WI38 (cell line): ENCODE measurements around the gene METTL5.
A peak's percentile ranks its signal among the peaks of the same experiment; 100 is the strongest.

ENCODE experiments used
- H3K4me3 ChIP-seq: 2 replicates; pipeline ENCODE4 v1.5.1; 2011; ENCODE audit warnings: low read depth, mild to moderate bottlenecking, control low read depth, low read length
- CTCF ChIP-seq: IDR thresholded peaks from 2 replicates; pipeline ENCODE4 v1.5.1; 2012; ENCODE audit warnings: low read depth, mild to moderate bottlenecking, control low read depth, low read length

METTL5 gene

GRCh38 chr2:169808221-169808620 is 16.5 kb downstream of the METTL5 start:
- H3K4me3 ChIP-seq = no peak overlapping the region
- no peak for TF ChIP-seq CTCF

GRCh38 chr2:169806586-169806985 is 18.1 kb downstream of the METTL5 start:
- TF ChIP-seq CTCF = no peak
- no peak overlapping the region for H3K4me3 ChIP-seq

- TF ChIP-seq CTCF = no peak
- no peak overlapping the region for H3K4me3 ChIP-seq
Measured at GRCh38 chr2:169803480-169803879, 21.2 kb downstream of the METTL5 start.

- H3K4me3 ChIP-seq = peak within 1 kb of the TSS; percentile 72
- no peak for TF ChIP-seq CTCF
Measured at GRCh38 chr2:169798718-169799592, 25.8 kb downstream of the METTL5 start, which contains the start of gene SSB. Gene SSB, plus strand, starts transcription at chr2:169798871. Its CDS starts 2,090 bp downstream, at chr2:169800961.

GRCh38 chr2:169798397-169798717 is 26.3 kb downstream of the METTL5 start:
- H3K4me3 ChIP-seq = peak overlapping the region; percentile 72
- TF ChIP-seq CTCF = no peak

GRCh38 chr2:169797601-169798000 is 27.1 kb downstream of the METTL5 start:
- TF ChIP-seq CTCF = no peak
- H3K4me3 ChIP-seq = no peak overlapping the region

- TF ChIP-seq CTCF = no peak
- no peak overlapping the region for H3K4me3 ChIP-seq
Measured at GRCh38 chr2:169796441-169796840, 28.3 kb downstream of the METTL5 start.
